ENCODE measurements around the gene NEK10. TPM values are rescaled to one million over a fixed set of nuclear protein-coding genes. Genes with fewer than 3 reads are reported as not detected.

Gene NEK10
- total RNA-seq, 1 experiment from 2014 or later: 0.34 TPM

DNA sequence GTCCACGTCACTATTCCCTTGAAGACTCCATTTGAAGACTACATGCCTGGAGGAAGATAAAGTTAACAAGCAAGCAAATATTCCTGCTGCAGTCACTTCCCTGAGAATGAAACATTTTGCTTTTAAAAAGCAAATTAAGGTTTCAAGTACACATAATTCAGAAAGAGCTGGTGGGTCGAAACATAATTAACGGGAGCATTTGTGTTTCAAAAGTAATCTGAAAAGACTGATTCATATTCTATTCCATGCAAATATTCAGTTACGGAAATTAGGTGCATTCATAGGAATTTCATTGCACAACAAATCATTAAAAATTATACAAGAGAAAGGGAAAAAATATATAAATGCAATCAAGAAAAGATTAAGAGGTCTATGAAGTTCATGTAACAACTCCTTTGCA, 260.9 kb downstream of the NEK10 start:
- no peaks in the 10 kb centered on the region for H3K36me3 ChIP-seq (ENCODE audit: insufficient read depth, low read length, poor library complexity, severe bottlenecking)
- peaks cover 4% of the 10 kb centered on the region for H3K4me1 ChIP-seq (ENCODE audit: insufficient read depth, low read length, poor library complexity, severe bottlenecking)
- intact Hi-C loops (cut with micrococcal nuclease; ENCODE audit: unreplicated experiment): no loop called here
- CTCF ChIA-PET: no interaction called here
- H3K4me3 ChIP-seq (ENCODE audit: low read depth, low read length, poor library complexity, severe bottlenecking): no peak overlapping the region
- DNase-seq (ENCODE audit: low spot score): no peak
- POLR2A ChIA-PET (ENCODE audit: low non-redundant PET): no interaction called here
- no peak for TF ChIP-seq EZH2 (IDR thresholded peaks at IDR 0.05; ENCODE audit: borderline replicate concordance, low read depth, low read length, poor library complexity, severe bottlenecking)
- TF ChIP-seq, protein P1, sequence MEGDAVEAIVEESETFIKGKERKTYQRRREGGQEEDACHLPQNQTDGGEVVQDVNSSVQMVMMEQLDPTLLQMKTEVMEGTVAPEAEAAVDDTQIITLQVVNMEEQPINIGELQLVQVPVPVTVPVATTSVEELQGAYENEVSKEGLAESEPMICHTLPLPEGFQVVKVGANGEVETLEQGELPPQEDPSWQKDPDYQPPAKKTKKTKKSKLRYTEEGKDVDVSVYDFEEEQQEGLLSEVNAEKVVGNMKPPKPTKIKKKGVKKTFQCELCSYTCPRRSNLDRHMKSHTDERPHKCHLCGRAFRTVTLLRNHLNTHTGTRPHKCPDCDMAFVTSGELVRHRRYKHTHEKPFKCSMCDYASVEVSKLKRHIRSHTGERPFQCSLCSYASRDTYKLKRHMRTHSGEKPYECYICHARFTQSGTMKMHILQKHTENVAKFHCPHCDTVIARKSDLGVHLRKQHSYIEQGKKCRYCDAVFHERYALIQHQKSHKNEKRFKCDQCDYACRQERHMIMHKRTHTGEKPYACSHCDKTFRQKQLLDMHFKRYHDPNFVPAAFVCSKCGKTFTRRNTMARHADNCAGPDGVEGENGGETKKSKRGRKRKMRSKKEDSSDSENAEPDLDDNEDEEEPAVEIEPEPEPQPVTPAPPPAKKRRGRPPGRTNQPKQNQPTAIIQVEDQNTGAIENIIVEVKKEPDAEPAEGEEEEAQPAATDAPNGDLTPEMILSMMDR (conservative IDR thresholded peaks at IDR 0.05; ENCODE audit: low read depth, low read length): no peak
- no peaks in the 10 kb centered on the region for H3K9me3 ChIP-seq (ENCODE audit: low read depth, low read length, poor library complexity, severe bottlenecking)
- no peaks in the 10 kb centered on the region for H3K27me3 ChIP-seq (replicated peaks; ENCODE audit: insufficient read depth, low read depth, low read length, poor library complexity)
- BruUV-seq (replicated peaks): no TSS peak
- H3K27ac ChIP-seq (ENCODE audit: low read depth, low read length, poor library complexity, severe bottlenecking): no peak overlapping the region

DNA sequence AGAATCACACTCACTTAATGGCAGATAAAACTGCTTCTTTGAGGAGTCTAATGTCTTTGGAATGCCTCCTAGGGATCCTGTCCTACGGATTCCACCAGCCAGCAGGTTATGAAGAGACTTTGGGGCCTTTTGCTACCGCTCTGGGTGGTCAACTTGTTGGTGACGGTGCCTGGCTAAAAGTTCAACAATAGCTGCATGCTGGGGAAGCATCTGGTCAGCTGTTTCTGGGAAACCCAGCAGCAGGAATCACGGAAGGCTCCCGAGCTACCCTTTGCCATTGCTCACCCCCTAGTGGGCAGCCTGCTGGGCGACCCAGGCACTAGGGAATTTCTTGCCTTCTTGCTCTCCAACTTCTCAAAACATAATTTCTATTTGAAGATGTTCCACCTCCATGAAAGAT, 263.3 kb downstream of the NEK10 start:
- Histone ChIP-seq H3K9me3 (ENCODE audit: low read depth, low read length, poor library complexity, severe bottlenecking) (no peaks in the 10 kb centered on the region), H3K27ac (ENCODE audit: low read depth, low read length, poor library complexity, severe bottlenecking) (no peak overlapping the region), H3K27me3 (replicated peaks; ENCODE audit: insufficient read depth, low read depth, low read length, poor library complexity) (no peaks in the 10 kb centered on the region), H3K36me3 (ENCODE audit: insufficient read depth, low read length, poor library complexity, severe bottlenecking) (no peaks in the 10 kb centered on the region), H3K4me3 (ENCODE audit: low read depth, low read length, poor library complexity, severe bottlenecking) (no peak overlapping the region), H3K4me1 (ENCODE audit: insufficient read depth, low read length, poor library complexity, severe bottlenecking) (peaks cover 4% of the 10 kb centered on the region)
- intact Hi-C loops (cut with micrococcal nuclease; ENCODE audit: unreplicated experiment): no loop called here
- no TSS peak for BruUV-seq (replicated peaks)
- ChIA-PET CTCF (no interaction called here), POLR2A (ENCODE audit: low non-redundant PET) (no interaction called here)
- no peak for TF ChIP-seq EZH2 (IDR thresholded peaks at IDR 0.05; ENCODE audit: borderline replicate concordance, low read depth, low read length, poor library complexity, severe bottlenecking)
- TF ChIP-seq, protein P1 (conservative IDR thresholded peaks at IDR 0.05; ENCODE audit: low read depth, low read length): 0 out of 2 replicates have a peak, but pooled peaks have one; percentile 17
- DNase-seq (ENCODE audit: low spot score): no peak

DNA sequence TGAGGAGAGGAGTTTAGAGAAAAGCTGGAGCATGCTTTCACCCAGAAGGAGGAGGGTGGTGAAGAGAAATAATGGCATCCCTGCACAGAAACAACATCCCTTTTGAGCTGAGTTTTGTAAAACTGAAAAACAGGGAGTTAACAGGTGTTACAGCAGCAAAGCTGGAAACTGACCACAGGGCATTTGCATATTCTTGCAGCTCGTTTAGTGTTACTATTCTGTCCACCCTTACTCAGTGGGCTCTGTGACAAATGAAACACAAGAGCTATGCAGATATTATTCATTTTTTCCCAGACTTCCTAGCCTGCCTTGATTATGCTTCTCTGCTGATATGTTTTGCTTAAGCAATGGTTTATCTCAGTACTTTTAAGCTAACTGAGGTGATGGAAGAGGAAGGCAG, 272.0 kb downstream of the NEK10 start:
- BruUV-seq (replicated peaks): no TSS peak
- Histone ChIP-seq H3K4me1 (ENCODE audit: insufficient read depth, low read length, poor library complexity, severe bottlenecking) (no peaks in the 10 kb centered on the region), H3K27me3 (replicated peaks; ENCODE audit: insufficient read depth, low read depth, low read length, poor library complexity) (no peaks in the 10 kb centered on the region), H3K4me3 (ENCODE audit: low read depth, low read length, poor library complexity, severe bottlenecking) (no peak overlapping the region), H3K36me3 (ENCODE audit: insufficient read depth, low read length, poor library complexity, severe bottlenecking) (no peaks in the 10 kb centered on the region), H3K9me3 (ENCODE audit: low read depth, low read length, poor library complexity, severe bottlenecking) (no peaks in the 10 kb centered on the region), H3K27ac (ENCODE audit: low read depth, low read length, poor library complexity, severe bottlenecking) (no peak overlapping the region)
- intact Hi-C loops (cut with micrococcal nuclease; ENCODE audit: unreplicated experiment): no loop called here
- POLR2A ChIA-PET (ENCODE audit: low non-redundant PET): no interaction called here
- CTCF ChIA-PET: no interaction called here
- DNase-seq (ENCODE audit: low spot score): no peak
- TF ChIP-seq, protein P1 (conservative IDR thresholded peaks at IDR 0.05; ENCODE audit: low read depth, low read length): no peak
- TF ChIP-seq EZH2 (IDR thresholded peaks at IDR 0.05; ENCODE audit: borderline replicate concordance, low read depth, low read length, poor library complexity, severe bottlenecking): no peak
